Psoas muscle (tissue), 8 donors: Measurements from ENCODE around the gene MGST3. TPM values are rescaled to one million over a fixed set of nuclear protein-coding genes. Genes with fewer than 3 reads are reported as not detected.

ENCODE experiments used
- ATAC-seq, 4 donors: fragments of 200-7000 bp; cut with Tn5 transposase; one replicate each; pipeline ENCODE4 v1.9.1; 2020; ENCODE audit warnings: moderate library complexity in 3 of 4, mild to moderate bottlenecking in 2 of 4
- DNase-seq, 2 donors: peaks; one replicate each; pipeline ENCODE4 v3.0.0-alpha.2; 2020
- H3K27ac ChIP-seq: fragments of 200-600 bp; one replicate; pipeline ENCODE4 v1.8.0; 2022
- H3K27me3 ChIP-seq, 3 donors: fragments of 200-600 bp in 1 of 3; one replicate each; pipeline versions ENCODE4 v1.6.1 to v1.8.0; 2013 to 2022; ENCODE audit warnings: low read length in 2 of 3, mild to moderate bottlenecking in 2 of 3, moderate library complexity in 1 of 3; ENCODE audit not compliant: insufficient read depth in 3 of 3
- H3K36me3 ChIP-seq, 2 donors: fragments of 200-600 bp in 1 of 2; one replicate each; pipeline versions ENCODE4 v1.6.1 to v1.8.0; 2013 to 2022; ENCODE audit warnings: low read depth in 1 of 2, mild to moderate bottlenecking in 1 of 2, moderate library complexity in 1 of 2; ENCODE audit not compliant: insufficient read depth in 1 of 2
- H3K4me1 ChIP-seq: fragments of 200-600 bp; one replicate; pipeline ENCODE4 v1.8.0; 2022
- H3K4me3 ChIP-seq: fragments of 200-600 bp; one replicate; pipeline ENCODE4 v1.8.0; 2022; ENCODE audit warnings: mild to moderate bottlenecking
- H3K9me3 ChIP-seq: fragments of 200-600 bp; one replicate; pipeline ENCODE4 v1.8.0; 2022
- WGBS, 3 donors: extraction: QIAGEN DNeasy Blood & Tissue Kit; methylation state at CpG; one replicate each; pipeline versions ENCODE4 v1.1.6 to v1.1.7; 2013; 5-methylcytosine and 5-hydroxymethylcytosine counted together
- intact Hi-C, 2 donors: fragments of 100-400 bp; cut with DNase I; formaldehyde crosslinking; loops; one replicate each; pipeline versions ENCODE4 v1.11.0 to v1.14.2; 2022
- polyA plus RNA-seq, 3 donors: library from polyadenylated mRNA; stranded (reverse); fragments of 200-250 nt; gene quantifications; one replicate each; pipeline ENCODE4 v1.2.3, GENCODE V29; 2013
- total RNA-seq, 4 donors: library from RNA; stranded (reverse); fragmentation: NEBNext Ultra II Directional in 2 of 4; extraction: Animal tissue kit (Norgen Biotek cat#: 25700) in 2 of 4; gene quantifications; one replicate each; pipeline versions ENCODE4 v1.2.1 to v1.2.4, GENCODE V29; 2021 to 2023
- TF ChIP-seq, protein P1 (sequence below): fragments of 200-600 bp; IDR thresholded peaks from one replicate; pipeline ENCODE4 v1.8.0; 2022; ENCODE audit warnings: antibody characterized with exemption
- donor health status: healthy with polysubstance abuse.
- donor health status: DM: no; HTN: no; CAD: no; lungs with moderate emphysema.
- donor health status: Bipolar disorder and iron deficiency.
- donor health status: healthy.
- donor health status: DM: yes; HTN: yes; CAD: no.
- donor health status: DM: no; HTN: no; CAD: no.
- donor health status: DM: no; HTN: no; CAD: no.
- donor health status: DM: yes; HTN: yes; CAD: no.

The MGST3 gene
- total and polyA plus RNA-seq, 7 donors: 177 to 329 (median 233) TPM

GRCh38 chr1:165612062-165612461, 19.0 kb upstream of the MGST3 start:
- no peaks in the 10 kb centered on the region for H3K9me3 ChIP-seq
- TF ChIP-seq, protein P1, sequence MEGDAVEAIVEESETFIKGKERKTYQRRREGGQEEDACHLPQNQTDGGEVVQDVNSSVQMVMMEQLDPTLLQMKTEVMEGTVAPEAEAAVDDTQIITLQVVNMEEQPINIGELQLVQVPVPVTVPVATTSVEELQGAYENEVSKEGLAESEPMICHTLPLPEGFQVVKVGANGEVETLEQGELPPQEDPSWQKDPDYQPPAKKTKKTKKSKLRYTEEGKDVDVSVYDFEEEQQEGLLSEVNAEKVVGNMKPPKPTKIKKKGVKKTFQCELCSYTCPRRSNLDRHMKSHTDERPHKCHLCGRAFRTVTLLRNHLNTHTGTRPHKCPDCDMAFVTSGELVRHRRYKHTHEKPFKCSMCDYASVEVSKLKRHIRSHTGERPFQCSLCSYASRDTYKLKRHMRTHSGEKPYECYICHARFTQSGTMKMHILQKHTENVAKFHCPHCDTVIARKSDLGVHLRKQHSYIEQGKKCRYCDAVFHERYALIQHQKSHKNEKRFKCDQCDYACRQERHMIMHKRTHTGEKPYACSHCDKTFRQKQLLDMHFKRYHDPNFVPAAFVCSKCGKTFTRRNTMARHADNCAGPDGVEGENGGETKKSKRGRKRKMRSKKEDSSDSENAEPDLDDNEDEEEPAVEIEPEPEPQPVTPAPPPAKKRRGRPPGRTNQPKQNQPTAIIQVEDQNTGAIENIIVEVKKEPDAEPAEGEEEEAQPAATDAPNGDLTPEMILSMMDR: no peak
- H3K4me3 ChIP-seq: no peak overlapping the region
- WGBS, 3 donors: 90 to 91% (median 90%) methylated on average over 3 of the region's 3 CpGs
- DNase-seq: no peak
- no peaks in the 10 kb centered on the region for H3K4me1 ChIP-seq
- no peaks in the 10 kb centered on the region for H3K27me3 ChIP-seq
- intact Hi-C loops: no loop called here
- no peak for ATAC-seq
- H3K27ac ChIP-seq: no peak overlapping the region
- no peaks in the 10 kb centered on the region for H3K36me3 ChIP-seq

DNA sequence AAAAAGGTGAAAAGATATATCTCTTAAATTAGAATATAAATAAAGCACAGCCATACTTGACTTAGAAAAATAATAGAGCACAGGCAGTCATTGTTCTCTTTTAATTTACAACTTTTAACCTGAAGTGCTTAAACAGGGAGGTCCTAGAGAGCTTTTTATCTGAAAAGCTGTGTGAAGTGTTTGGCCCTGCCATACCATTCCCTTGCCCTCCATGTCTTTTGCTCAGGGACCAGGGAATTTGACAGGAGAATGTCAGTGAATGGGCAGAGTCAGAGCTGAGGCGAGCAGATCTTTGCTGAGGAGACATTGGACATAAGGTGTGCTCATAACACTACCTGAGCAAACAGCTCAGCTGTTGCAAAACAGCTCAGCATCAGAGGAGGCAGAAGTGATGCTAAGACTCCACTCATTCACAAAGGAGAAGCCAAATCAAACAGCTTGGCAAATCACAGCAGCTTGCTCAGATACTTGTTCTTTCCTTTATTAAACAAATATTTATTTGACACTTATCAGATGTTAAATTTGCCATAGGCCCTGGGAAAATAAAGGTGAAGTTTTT, 14.9 kb upstream of the MGST3 start:
- TF ChIP-seq, protein P1: no peak
- 64 to 76% (median 65%) methylated on average over 1 of the region's 1 CpG for WGBS, 3 donors
- DNase-seq: no peak

DNA sequence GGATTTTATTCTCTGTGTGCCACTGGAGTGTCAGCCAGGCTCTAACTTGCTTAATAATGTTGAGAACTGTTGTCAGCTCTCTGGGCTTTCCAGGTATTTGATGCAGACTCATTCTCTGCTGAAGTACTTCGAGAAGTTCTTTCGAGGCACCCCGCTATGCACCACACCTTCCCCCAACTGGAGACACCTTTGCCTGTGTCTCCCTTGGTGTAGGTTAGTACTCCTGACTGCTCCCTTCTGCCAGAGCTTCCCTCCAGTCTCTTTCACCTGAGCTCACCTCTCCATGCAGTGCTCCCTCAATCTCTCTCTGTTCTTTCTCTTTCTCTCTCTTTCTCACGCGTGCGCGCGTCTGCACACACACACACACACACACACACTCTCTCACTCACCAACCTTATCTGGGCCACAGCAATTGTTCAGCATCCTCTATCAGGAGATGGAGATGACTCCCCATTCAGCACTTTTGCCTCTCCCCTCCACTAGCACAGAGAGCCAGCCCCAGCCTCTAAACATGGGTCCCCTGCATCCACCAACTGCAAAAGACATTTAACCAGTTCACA, 14.0 kb upstream of the MGST3 start:
- Histone ChIP-seq H3K36me3 (no peaks in the 10 kb centered on the region), H3K27ac (no peak overlapping the region), H3K9me3 (no peaks in the 10 kb centered on the region), H3K4me1 (no peaks in the 10 kb centered on the region), H3K27me3 (no peaks in the 10 kb centered on the region), H3K4me3 (no peak overlapping the region)
- 91 to 93% (median 92%) methylated on average over 8 of the region's 8 CpGs for WGBS, 3 donors
- ATAC-seq: no peak
- intact Hi-C loops: no loop called here
- DNase-seq: no peak
- TF ChIP-seq, protein P1: no peak

More for the DNA sequence above, 14.9 kb upstream of the MGST3 start:
- H3K27me3 ChIP-seq: no peaks in the 10 kb centered on the region
- intact Hi-C loops: no loop called here
- H3K4me1 ChIP-seq: no peaks in the 10 kb centered on the region
- no peak for ATAC-seq
- no peaks in the 10 kb centered on the region for H3K9me3 ChIP-seq
- H3K36me3 ChIP-seq: no peaks in the 10 kb centered on the region
- no peak overlapping the region for H3K4me3 ChIP-seq
- no peak overlapping the region for H3K27ac ChIP-seq

GRCh38 chr1:165619647-165620151, 11.3 kb upstream of the MGST3 start:
- Histone ChIP-seq H3K36me3 (no peaks in the 10 kb centered on the region), H3K27me3 (no peaks in the 10 kb centered on the region), H3K4me3 (no peak overlapping the region), H3K4me1 (no peaks in the 10 kb centered on the region), H3K9me3 (no peaks in the 10 kb centered on the region), H3K27ac (no peak overlapping the region)
- intact Hi-C loops: no loop called here
- WGBS, 3 donors: 61 to 72% (median 68%) methylated on average over 1 of the region's 1 CpG
- no peak for ATAC-seq
- no peak for DNase-seq
- TF ChIP-seq, protein P1: no peak

- DNase-seq (no peak), ATAC-seq (no peak)
- intact Hi-C loops: no loop called here
- no peaks in the 10 kb centered on the region for H3K27me3 ChIP-seq
- TF ChIP-seq, protein P1: no peak
- H3K4me1 ChIP-seq: no peaks in the 10 kb centered on the region
- no peaks in the 10 kb centered on the region for H3K36me3 ChIP-seq
- no peak overlapping the region for H3K4me3 ChIP-seq
- no peaks in the 10 kb centered on the region for H3K9me3 ChIP-seq
- no peak overlapping the region for H3K27ac ChIP-seq
These were observed 7.4 kb upstream of the MGST3 start for GRCh38 chr1:165623624-165624023.
